Measurements from ENCODE around the gene HPSE2.

The HPSE2 gene

DNA sequence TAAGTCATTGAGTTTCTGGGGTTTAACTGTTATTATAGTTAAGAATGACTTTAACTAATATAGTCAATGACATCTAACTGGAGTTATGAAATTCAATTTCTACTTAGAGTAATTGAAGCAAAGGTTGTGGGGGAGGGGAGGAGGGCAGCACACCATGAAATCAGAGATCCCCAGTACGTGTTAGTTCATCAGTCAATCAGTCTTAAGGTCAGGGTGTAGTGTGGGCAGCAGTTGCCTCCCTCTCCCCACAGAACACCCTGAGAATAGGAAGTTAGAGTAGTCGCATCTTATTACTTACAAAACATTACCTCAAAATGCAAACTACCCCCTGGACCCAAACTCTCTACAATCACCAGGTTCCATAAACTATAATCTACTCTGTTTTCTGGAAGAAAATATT is 781.9 kb downstream of the HPSE2 start:
- no peak for DNase-seq

DNA sequence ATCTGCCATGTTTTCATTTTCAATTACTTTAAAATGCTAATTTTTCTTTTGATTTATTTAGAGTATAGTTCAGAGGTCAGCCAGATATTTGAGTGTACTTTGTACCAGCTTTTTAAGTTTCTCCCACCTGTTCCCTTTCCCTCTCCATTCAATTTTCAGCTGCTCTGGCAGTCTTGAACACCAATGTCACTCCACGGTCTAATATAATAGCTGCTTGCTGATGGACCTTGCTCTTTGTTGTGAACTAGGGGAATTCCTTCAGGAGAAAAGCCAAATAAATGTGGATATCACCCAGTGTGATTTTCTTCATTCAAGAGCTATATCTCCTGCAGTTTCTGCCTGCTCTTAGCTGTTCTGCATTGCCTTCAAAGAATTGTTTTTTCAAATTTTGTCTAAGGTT is 785.0 kb downstream of the HPSE2 start:
- no peak for DNase-seq

DNA sequence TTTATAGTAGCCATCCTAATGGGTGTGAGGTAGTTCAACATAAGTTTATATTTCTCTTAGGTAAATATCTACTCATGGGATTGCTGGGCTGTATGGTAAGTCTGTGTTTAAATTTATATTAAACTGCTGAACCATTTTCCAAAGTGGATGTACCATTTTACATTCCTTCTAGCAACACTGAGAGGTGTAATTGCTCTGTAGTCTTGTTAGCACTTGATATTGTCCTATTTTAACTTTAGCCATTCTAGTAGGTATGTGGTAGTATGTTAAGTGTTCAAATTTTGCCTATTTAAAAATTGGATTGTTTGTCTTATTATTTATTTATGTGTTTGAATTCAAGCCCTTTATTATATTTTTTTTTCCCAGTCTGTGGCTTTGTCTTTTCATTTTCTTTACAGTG is 786.4 kb downstream of the HPSE2 start:
- no peak for DNase-seq

- peak in 1 of 2 experiments; percentile 63 for DNase-seq
These were observed 788.9 kb downstream of the HPSE2 start, which contains the start of gene HPS1 for GRCh38 chr10:98446661-98447221. Gene HPS1, minus strand, starts transcription at chr10:98446935. Its CDS starts 3,695 bp downstream, at chr10:98443240.

DNA sequence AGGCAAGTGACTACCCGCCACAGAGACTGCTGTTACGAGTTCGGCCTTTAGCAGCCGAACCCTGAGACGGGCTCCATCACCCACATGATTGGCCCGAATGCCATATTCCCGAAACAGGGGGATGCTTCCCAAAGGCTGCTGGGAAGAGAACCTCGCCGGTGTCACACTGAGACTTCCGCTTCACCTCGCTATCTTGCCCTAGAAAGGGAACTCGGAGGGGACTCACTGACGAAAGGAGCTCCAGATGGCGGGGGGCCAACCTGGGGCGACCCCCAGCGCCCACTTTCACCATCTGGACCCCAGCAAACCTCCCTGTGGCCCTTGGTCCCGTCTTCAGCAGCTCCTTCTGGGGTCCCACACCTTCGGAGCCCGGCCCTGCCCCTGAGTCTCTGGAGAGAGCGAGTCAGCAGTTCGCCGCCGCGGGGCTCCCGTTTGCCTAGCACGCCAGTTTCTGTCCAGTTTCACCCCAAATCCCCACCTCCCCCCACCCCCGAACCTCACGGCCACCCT is 789.4 kb downstream of the HPSE2 start:
- DNase-seq = no peak

- DNase-seq = no peak
These were observed 790.3 kb downstream of the HPSE2 start for GRCh38 chr10:98445200-98445812.

DNA sequence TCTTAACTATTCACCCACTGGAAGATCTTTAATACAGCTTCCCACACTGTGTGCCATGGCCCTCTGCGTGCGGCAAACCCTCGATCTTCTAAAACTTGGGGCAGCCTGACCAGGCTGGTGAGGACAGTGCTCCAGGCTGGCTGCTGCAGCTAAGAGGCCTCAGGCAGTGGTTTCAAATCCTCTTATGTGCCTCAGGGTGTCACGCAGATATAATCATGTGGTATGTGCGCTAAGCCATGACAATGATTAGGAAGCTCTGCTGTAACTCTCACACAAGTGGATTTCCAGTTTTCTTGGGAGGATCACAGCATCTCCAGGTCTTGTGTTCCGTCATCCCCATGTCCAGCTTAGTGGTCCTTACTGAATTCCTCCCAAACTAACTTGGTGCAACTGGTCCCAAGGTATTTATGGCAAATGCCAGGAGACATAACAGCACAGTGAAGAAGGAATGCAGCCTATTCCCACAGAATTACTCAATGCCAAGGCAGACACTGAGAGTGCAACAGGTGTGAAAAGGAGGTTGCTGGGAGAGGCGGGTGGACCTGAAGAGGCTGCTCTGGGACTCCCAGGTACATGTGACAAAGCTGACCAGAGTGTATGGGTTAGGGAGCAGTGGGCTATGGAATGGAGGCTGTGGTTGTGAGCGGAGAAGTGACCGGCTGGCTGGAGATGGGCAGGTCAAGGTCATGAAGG is 791.2 kb downstream of the HPSE2 start:
- no peak for DNase-seq

GRCh38 chr10:98438715-98439114 is 796.9 kb downstream of the HPSE2 start:
- DNase-seq = no peak

GRCh38 chr10:98436704-98437103 is 798.9 kb downstream of the HPSE2 start:
- DNase-seq = no peak

- no peak for DNase-seq
These were observed 800.5 kb downstream of the HPSE2 start for GRCh38 chr10:98435178-98435577.

- DNase-seq = no peak
These were observed 801.5 kb downstream of the HPSE2 start for GRCh38 chr10:98433881-98434732.

DNA sequence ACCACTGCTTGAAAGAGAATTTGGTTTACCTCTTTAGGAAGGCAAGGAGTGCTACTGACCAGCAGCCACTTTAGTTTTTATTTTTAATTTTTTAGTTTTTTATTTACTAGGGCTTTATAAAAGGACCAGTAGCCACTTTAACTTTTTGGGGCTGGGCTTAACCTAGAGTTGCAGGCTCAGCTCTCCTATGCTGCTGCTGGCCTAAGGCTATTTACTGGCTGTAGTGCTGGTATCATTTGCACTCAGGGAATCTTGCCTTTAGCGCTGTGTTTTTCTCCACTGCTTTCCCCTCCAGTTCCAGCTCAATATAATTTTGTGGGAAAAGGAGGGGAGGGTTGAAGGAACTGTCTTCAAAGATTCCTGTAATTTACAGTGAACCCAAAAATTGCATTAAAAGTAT is 802.3 kb downstream of the HPSE2 start:
- DNase-seq = no peak

GRCh38 chr10:98432330-98432729 is 803.3 kb downstream of the HPSE2 start:
- no peak for DNase-seq

GRCh38 chr10:98431016-98431415 is 804.6 kb downstream of the HPSE2 start:
- DNase-seq = no peak

DNA sequence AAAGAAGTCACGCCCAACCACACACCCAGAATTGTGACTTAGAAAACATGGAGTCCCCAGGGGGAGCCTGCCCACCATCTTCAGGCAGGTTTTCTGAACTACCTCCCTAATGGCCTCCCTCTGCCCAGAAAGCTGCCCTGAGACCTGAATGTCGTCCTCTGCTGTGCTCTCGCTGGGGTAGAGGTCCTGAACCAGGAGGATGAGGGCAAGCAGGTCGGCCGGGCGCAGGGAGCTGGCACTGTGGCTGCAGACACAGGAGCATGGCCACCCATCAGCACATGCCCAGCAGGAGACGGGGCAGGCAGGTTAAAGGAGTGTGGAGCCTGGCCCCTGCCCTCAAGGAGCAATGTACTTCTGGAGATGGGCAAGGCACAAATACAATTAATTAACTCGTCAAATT is 805.2 kb downstream of the HPSE2 start:
- no peak for DNase-seq

GRCh38 chr10:98429320-98430072 is 806.2 kb downstream of the HPSE2 start:
- no peak for DNase-seq

DNA sequence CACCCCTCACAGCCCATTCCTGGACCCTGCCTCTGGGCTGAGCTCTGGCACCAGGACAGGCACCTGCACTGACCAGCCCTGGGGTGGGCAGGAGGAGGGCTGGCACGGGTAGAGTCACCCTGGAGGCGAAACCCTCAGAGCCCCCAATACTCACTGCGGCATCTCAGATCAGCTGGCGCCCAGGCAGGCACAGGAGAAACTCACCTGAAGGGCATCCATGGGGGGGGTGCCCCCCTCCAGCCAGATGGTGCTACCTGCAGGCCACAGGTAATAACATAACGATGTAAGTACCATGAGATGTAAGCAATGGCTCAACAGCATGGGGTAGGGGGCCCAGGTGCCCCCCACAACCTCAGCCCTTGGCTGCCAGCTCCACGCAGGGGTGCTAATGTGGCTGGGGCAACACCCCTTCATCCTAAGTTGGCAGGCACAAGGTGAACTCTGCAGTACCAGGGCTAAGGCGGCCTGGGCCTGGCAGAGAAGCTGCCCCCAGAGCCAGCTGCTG is 808.6 kb downstream of the HPSE2 start:
- DNase-seq = no peak

GRCh38 chr10:98425511-98426352 is 809.9 kb downstream of the HPSE2 start:
- peak in 1 of 2 experiments; percentile 5 for DNase-seq

DNA sequence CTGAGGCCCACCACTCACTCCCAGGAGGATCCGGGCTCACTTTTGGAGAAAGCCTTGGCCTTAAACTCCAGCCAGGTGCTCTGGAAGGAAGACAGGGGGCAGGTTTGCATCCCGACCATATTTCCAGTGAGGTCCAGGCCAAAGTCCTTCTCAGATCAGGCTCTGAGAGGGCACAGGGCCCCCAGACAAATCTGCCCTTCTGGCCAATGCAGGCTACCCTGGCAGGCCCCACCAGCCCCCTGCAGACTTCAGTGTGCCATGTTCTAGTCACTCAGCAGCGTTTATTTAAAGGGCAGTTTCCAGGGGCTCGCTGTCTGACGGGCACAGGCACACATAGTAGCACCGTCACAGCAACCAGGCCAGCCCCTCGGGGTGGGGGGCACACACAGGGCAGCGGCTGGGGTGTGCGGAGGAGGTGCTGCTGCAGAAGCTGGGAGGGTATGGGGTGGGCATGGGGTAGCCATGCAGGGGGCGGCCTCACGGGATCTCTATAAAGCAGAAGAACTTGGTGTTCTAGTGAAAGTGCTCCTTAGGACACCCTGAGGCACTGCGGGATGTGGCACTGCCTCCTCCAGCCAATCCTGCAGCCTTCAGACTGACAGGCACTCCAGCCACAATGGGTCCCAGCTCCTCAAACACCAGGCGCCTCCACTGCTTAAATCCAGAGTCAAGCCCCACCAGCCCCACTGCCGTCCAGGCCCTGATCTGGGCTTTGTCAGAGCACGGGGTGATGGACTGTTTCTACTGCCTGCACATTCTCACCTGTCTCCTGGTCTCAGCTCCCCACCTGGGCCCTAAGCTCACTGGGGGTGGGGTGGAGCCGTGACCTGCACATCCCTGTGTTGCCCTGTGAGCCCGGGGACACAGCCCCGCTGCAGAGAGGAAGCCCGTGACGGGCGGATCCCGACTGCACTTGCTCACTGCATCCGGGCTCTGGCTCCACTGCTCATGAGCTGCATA is 811.1 kb downstream of the HPSE2 start:
- DNase-seq = no peak

- DNase-seq = no peak
These were observed 811.9 kb downstream of the HPSE2 start for GRCh38 chr10:98423691-98424120.

Measured in NCI-H2081 (cell line).